ENCODE measurements around the gene TGFBR3L. TPM values are rescaled to one million over a fixed set of nuclear protein-coding genes. Genes with fewer than 3 reads are reported as not detected.

The TGFBR3L gene
- total and polyA plus RNA-seq, 2 experiments from 2014 or later, result 1.7 to 7.0 TPM

- Mint-ChIP-seq H3K27ac (no peak overlapping the region), H3K4me1 (peaks cover 3% of the 10 kb centered on the region; the same call in 1 of the 3 replicates), H3K27me3 (ENCODE audit: insufficient read depth, low read depth, poor library complexity) (peaks cover 5% of the 10 kb centered on the region), H3K36me3 (ENCODE audit: low read depth) (peaks cover 8% of the 10 kb centered on the region; the same call in 2 of the 3 replicates), H3K4me3 (no peak overlapping the region), H3K9me3 (no peaks in the 10 kb centered on the region)
- TF ChIP-seq ETS1 (IDR thresholded peaks at IDR 0.05) (no peak), CTCF (conservative IDR thresholded peaks at IDR 0.05; ENCODE audit: low read depth in 2 of 2) (no peak), JUNB (IDR thresholded peaks at IDR 0.05; ENCODE audit: unreplicated experiment) (no peak), EZH2phosphoT487 (IDR thresholded peaks at IDR 0.05; ENCODE audit: unreplicated experiment) (no peak)
- no peak overlapping the region for H2AFZ ChIP-seq
- H4K20me1 ChIP-seq (replicated peaks; ENCODE audit: insufficient read depth), result no peaks in the 10 kb centered on the region; the same call in 1 of the 2 replicates
- 0 out of 2 replicates have a peak, but pooled peaks cover 3% of the 10 kb centered on the region for H3K4me1 ChIP-seq (ENCODE audit: insufficient read depth)
- no peaks in the 10 kb centered on the region for H3K9me2 ChIP-seq (ENCODE audit: insufficient read depth)
- DNase-seq (ENCODE audit: low spot score) (no peak), ATAC-seq (no peak)
- H3K4me2 ChIP-seq, result no peak overlapping the region
- no peaks in the 10 kb centered on the region for H3K79me2 ChIP-seq (replicated peaks; ENCODE audit: insufficient read depth)
- no peak overlapping the region for H3K4me3 ChIP-seq
- no peaks in the 10 kb centered on the region for H3F3A ChIP-seq (replicated peaks; ENCODE audit: low read depth)
- no peaks in the 10 kb centered on the region for H3K36me3 ChIP-seq (ENCODE audit: insufficient read depth)
- no peaks in the 10 kb centered on the region for H3K27me3 ChIP-seq (ENCODE audit: insufficient read depth)
- H3K27ac ChIP-seq (ENCODE audit: low read depth), result no peak overlapping the region
Measured at GRCh38 chr19:7897292-7897691, 17.3 kb upstream of the TGFBR3L start.

- 0 out of 3 replicates have a peak, but pooled peaks cover 6% of the 10 kb centered on the region for H3K9me3 Mint-ChIP-seq
- Histone ChIP-seq H4K20me1 (replicated peaks; ENCODE audit: insufficient read depth) (no peaks in the 10 kb centered on the region; the same call in 1 of the 2 replicates), H2AFZ (no peak overlapping the region), H3K79me2 (replicated peaks; ENCODE audit: insufficient read depth) (no peaks in the 10 kb centered on the region), H3K27ac (ENCODE audit: low read depth) (no peak overlapping the region), H3K4me3 (no peak overlapping the region), H3K4me2 (no peak overlapping the region), H3K4me1 (ENCODE audit: insufficient read depth) (0 out of 2 replicates have a peak, but pooled peaks cover 6% of the 10 kb centered on the region), H3K27me3 (ENCODE audit: insufficient read depth) (no peaks in the 10 kb centered on the region), H3F3A (replicated peaks; ENCODE audit: low read depth) (peaks cover 5% of the 10 kb centered on the region; the same call in 1 of the 2 replicates), H3K9me2 (ENCODE audit: insufficient read depth) (no peaks in the 10 kb centered on the region), H3K36me3 (ENCODE audit: insufficient read depth) (no peaks in the 10 kb centered on the region)
- peaks cover 17% of the 10 kb centered on the region for H3K27me3 Mint-ChIP-seq (ENCODE audit: insufficient read depth, low read depth, poor library complexity)
- no peak for DNase-seq (ENCODE audit: low spot score)
- peaks cover 13% of the 10 kb centered on the region; the same call in 2 of the 3 replicates for H3K36me3 Mint-ChIP-seq (ENCODE audit: low read depth)
- no peak for ATAC-seq
- H3K4me3 Mint-ChIP-seq, result no peak overlapping the region
- H3K4me1 Mint-ChIP-seq, result peaks cover 7% of the 10 kb centered on the region
- no peak overlapping the region for H3K27ac Mint-ChIP-seq
- no peak for TF ChIP-seq CTCF (conservative IDR thresholded peaks at IDR 0.05; ENCODE audit: low read depth in 2 of 2)
- no peak for TF ChIP-seq REST (IDR thresholded peaks at IDR 0.05; ENCODE audit: unreplicated experiment)
- TF ChIP-seq EZH2phosphoT487 (IDR thresholded peaks at IDR 0.05; ENCODE audit: unreplicated experiment), result no peak
- no peak for TF ChIP-seq CREB1 (CRISPR knock-in tag; IDR thresholded peaks at IDR 0.05; ENCODE audit: low read depth)
- no peak for TF ChIP-seq STAT1 (IDR thresholded peaks at IDR 0.05; ENCODE audit: unreplicated experiment)
- TF ChIP-seq ZNF331 (CRISPR knock-in tag; IDR thresholded peaks at IDR 0.05; ENCODE audit: low read depth), result no peak
- no peak for TF ChIP-seq JUNB (IDR thresholded peaks at IDR 0.05; ENCODE audit: unreplicated experiment)
Measured at GRCh38 chr19:7898967-7899366, 15.7 kb upstream of the TGFBR3L start.

Measured in GM23338 (cell line).